ENCODE measurements around the gene CCDC159.
"Not testable (repeated sequence)": the region's sequence is repeated elsewhere in the genome, so short reads cannot be mapped to it uniquely, and the experiment has no call there.

The CCDC159 gene

GRCh38 chr19:11373885-11374432 is 27.6 kb downstream of the CCDC159 start:
- TF ChIP-seq CTCF (IDR thresholded peaks at IDR 0.05; ENCODE audit: low read depth, low read length), result no peak
- no peak for DNase-seq (ENCODE audit: extremely low read depth, low read depth)

- TF ChIP-seq CTCF (IDR thresholded peaks at IDR 0.05; ENCODE audit: low read depth, low read length), result no peak
- peak; percentile 99 for DNase-seq (ENCODE audit: extremely low read depth, low read depth)
Observed at GRCh38 chr19:11374433-11375142, 28.3 kb downstream of the CCDC159 start, which contains the start of gene SWSAP1. SWSAP1 (plus strand) TSS chr19:11374666; CDS start chr19:11374681, 15 bp downstream.

- TF ChIP-seq CTCF (IDR thresholded peaks at IDR 0.05; ENCODE audit: low read depth, low read length), result no peak
- no peak for DNase-seq (ENCODE audit: extremely low read depth, low read depth)
Observed at GRCh38 chr19:11375143-11375948, 29.0 kb downstream of the CCDC159 start.

GRCh38 chr19:11377237-11377636 is 30.9 kb downstream of the CCDC159 start:
- DNase-seq (ENCODE audit: extremely low read depth, low read depth), result peak; percentile 45
- no peak for TF ChIP-seq CTCF (IDR thresholded peaks at IDR 0.05; ENCODE audit: low read depth, low read length)

- TF ChIP-seq CTCF (IDR thresholded peaks at IDR 0.05; ENCODE audit: low read depth, low read length), result no peak
- no peak for DNase-seq (ENCODE audit: extremely low read depth, low read depth)
Observed at GRCh38 chr19:11377756-11378155, 31.4 kb downstream of the CCDC159 start.

GRCh38 chr19:11378319-11379189 is 32.2 kb downstream of the CCDC159 start:
- peak; percentile 59 for TF ChIP-seq CTCF (IDR thresholded peaks at IDR 0.05; ENCODE audit: low read depth, low read length)

GRCh38 chr19:11379269-11379845 is 33.0 kb downstream of the CCDC159 start:
- DNase-seq (ENCODE audit: extremely low read depth, low read depth), result not testable (repeated sequence)

More at GRCh38 chr19:11378319-11379189, 32.2 kb downstream of the CCDC159 start:
- no peak for DNase-seq (ENCODE audit: extremely low read depth, low read depth)

All from AG09319 (cell line).